Endothelial cell (in vitro differentiated cells): ENCODE measurements around the gene VTI1B. TPM values are rescaled to one million over a fixed set of nuclear protein-coding genes. Genes with fewer than 3 reads are reported as not detected.
"Not testable (repeated sequence)": the region's sequence is repeated elsewhere in the genome, so short reads cannot be mapped to it uniquely, and the experiment has no call there.

ENCODE experiments used
- DNase-seq: peaks from one replicate; pipeline ENCODE4 v3.0.0; 2021; ENCODE audit warnings: low spot score
- H3K27ac Mint-ChIP-seq: one replicate; pipeline ENCODE4 v1.8.0; 2021; ENCODE audit warnings: mixed read lengths, inconsistent platforms; ENCODE audit not compliant: unreplicated experiment
- H3K27me3 Mint-ChIP-seq: one replicate; pipeline ENCODE4 v1.8.0; 2021; ENCODE audit warnings: mild to moderate bottlenecking, moderate library complexity, mixed read lengths, inconsistent platforms; ENCODE audit not compliant: unreplicated experiment
- H3K36me3 Mint-ChIP-seq: one replicate; pipeline ENCODE4 v1.8.0; 2021; ENCODE audit warnings: mild to moderate bottlenecking, low read depth, mixed read lengths, inconsistent platforms; ENCODE audit not compliant: unreplicated experiment
- H3K4me1 Mint-ChIP-seq: one replicate; pipeline ENCODE4 v1.8.0; 2021; ENCODE audit warnings: mild to moderate bottlenecking, mixed read lengths, inconsistent platforms; ENCODE audit not compliant: unreplicated experiment
- H3K4me3 Mint-ChIP-seq: one replicate; pipeline ENCODE4 v1.8.0; 2021; ENCODE audit warnings: mild to moderate bottlenecking, mixed read lengths, inconsistent platforms; ENCODE audit not compliant: unreplicated experiment
- H3K9me3 Mint-ChIP-seq: one replicate; pipeline ENCODE4 v1.8.0; 2021; ENCODE audit warnings: mixed read lengths, inconsistent platforms; ENCODE audit not compliant: unreplicated experiment
- CTCF ChIP-seq: fragments of 200-600 bp; sonication (generic); IDR thresholded peaks from one replicate; pipeline ENCODE4 v1.5.0; 2021; ENCODE audit warnings: antibody characterized with exemption; ENCODE audit not compliant: unreplicated experiment
- total RNA-seq: library from RNA; stranded (reverse); fragmentation: NEBNext Ultra II Directional; extraction: Animal tissue kit (Norgen Biotek cat#: 25700); gene quantifications from one replicate; pipeline ENCODE4 v1.2.1, GENCODE V29; 2021; ENCODE audit not compliant: unreplicated experiment

The VTI1B gene
- total RNA-seq, 1 donor from 2014 or later = 87.9 TPM

GRCh38 chr14:67636361-67636919 lies 38.0 kb downstream of the VTI1B start:
- Mint-ChIP-seq H3K4me3 (no peak overlapping the region), H3K36me3 (no peaks in the 10 kb centered on the region), H3K27me3 (no peaks in the 10 kb centered on the region), H3K4me1 (no peaks in the 10 kb centered on the region), H3K9me3 (no peaks in the 10 kb centered on the region), H3K27ac (no peak overlapping the region)
- TF ChIP-seq CTCF = no peak
- DNase-seq = no peak

- TF ChIP-seq CTCF = no peak
- no peak for DNase-seq
- no peaks in the 10 kb centered on the region for H3K9me3 Mint-ChIP-seq
- no peak overlapping the region for H3K4me3 Mint-ChIP-seq
- peaks cover 4% of the 10 kb centered on the region for H3K36me3 Mint-ChIP-seq
- H3K4me1 Mint-ChIP-seq = peaks cover 10% of the 10 kb centered on the region
- no peak overlapping the region for H3K27ac Mint-ChIP-seq
- peaks cover 2% of the 10 kb centered on the region for H3K27me3 Mint-ChIP-seq
These were observed 40.8 kb downstream of the VTI1B start for GRCh38 chr14:67633451-67634147.

GRCh38 chr14:67630938-67631337 lies 43.5 kb downstream of the VTI1B start:
- Mint-ChIP-seq H3K27me3 (peaks cover 2% of the 10 kb centered on the region), H3K27ac (no peak overlapping the region), H3K9me3 (no peaks in the 10 kb centered on the region), H3K36me3 (peaks cover 4% of the 10 kb centered on the region), H3K4me1 (peaks cover 10% of the 10 kb centered on the region), H3K4me3 (peak overlapping the region; percentile 60)
- no peak for DNase-seq
- TF ChIP-seq CTCF = no peak

GRCh38 chr14:67630186-67630585 lies 44.2 kb downstream of the VTI1B start:
- Mint-ChIP-seq H3K36me3 (peaks cover 4% of the 10 kb centered on the region), H3K4me3 (no peak overlapping the region), H3K27ac (no peak overlapping the region), H3K9me3 (no peaks in the 10 kb centered on the region), H3K27me3 (peaks cover 2% of the 10 kb centered on the region), H3K4me1 (peaks cover 10% of the 10 kb centered on the region)
- DNase-seq = no peak
- TF ChIP-seq CTCF = no peak

- no peak for DNase-seq
- H3K27me3 Mint-ChIP-seq = peaks cover 2% of the 10 kb centered on the region
- peaks cover 18% of the 10 kb centered on the region for H3K4me1 Mint-ChIP-seq
- H3K4me3 Mint-ChIP-seq = no peak overlapping the region
- peaks cover 8% of the 10 kb centered on the region for H3K36me3 Mint-ChIP-seq
- H3K9me3 Mint-ChIP-seq = no peaks in the 10 kb centered on the region
- no peak for TF ChIP-seq CTCF
- H3K27ac Mint-ChIP-seq = no peak overlapping the region
These were observed 46.9 kb downstream of the VTI1B start for GRCh38 chr14:67627519-67627918.

GRCh38 chr14:67626131-67626530 lies 48.3 kb downstream of the VTI1B start:
- not testable (repeated sequence) for DNase-seq, H3K36me3 Mint-ChIP-seq, H3K27me3 Mint-ChIP-seq, H3K27ac Mint-ChIP-seq, H3K4me3 Mint-ChIP-seq, H3K9me3 Mint-ChIP-seq
- peaks cover 25% of the 10 kb centered on the region for H3K4me1 Mint-ChIP-seq
